Measurements from ENCODE around the gene MEI1. TPM values are rescaled to one million over a fixed set of nuclear protein-coding genes. Genes with fewer than 3 reads are reported as not detected.

Gene MEI1
- total RNA-seq, 1 donor from 2014 or later: 37.0 TPM

- intact Hi-C loops (cut with micrococcal nuclease): loop anchor here (5.0 kb wide), 2 partner anchors 52 to 83 kb away; partner anchors contain the start of genes MEI1 and SREBF2
These were observed 80.7 kb downstream of the MEI1 start for GRCh38 chr22:41779929-41780505.

GRCh38 chr22:41780746-41781505, 81.6 kb downstream of the MEI1 start:
- intact Hi-C loops (cut with micrococcal nuclease): loop anchor here (1.0 to 5.0 kb wide), 4 partner anchors 19 to 160 kb away; partner anchors contain the start of genes CCDC134, MEI1 and SREBF2

- intact Hi-C loops (cut with micrococcal nuclease): loop anchor here (1.0 to 5.0 kb wide), 4 partner anchors 19 to 160 kb away; partner anchors contain the start of genes CCDC134, MEI1 and SREBF2
These were observed 82.2 kb downstream of the MEI1 start for GRCh38 chr22:41781507-41781906.

- intact Hi-C loops (cut with micrococcal nuclease): loop anchor here (5.0 kb wide), 2 partner anchors 50 to 85 kb away; partner anchors contain the start of genes MEI1 and SREBF2
These were observed 83.0 kb downstream of the MEI1 start for GRCh38 chr22:41782316-41782715.

DNA sequence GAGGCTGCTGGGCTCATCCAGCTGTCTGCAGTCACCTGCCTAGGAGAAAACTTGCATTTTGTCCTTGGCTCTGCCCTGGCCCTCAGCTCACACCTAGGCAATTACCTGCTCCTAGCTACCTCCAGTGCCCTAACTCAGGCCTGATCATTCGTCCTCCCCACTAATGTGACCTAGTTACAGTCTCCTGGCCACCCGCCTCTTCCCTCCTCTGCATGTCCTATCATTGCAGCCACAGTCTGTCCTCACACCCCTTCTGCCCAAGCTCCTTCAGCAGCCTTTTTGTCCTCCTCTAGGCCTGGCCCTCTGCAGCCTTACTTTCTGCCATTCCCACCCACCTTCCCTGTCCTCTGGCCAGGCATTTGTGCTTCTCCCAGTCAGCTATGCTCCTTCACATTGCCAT, 83.4 kb downstream of the MEI1 start:
- intact Hi-C loops (cut with micrococcal nuclease): loop anchor here (5.0 kb wide), 2 partner anchors 50 to 85 kb away; partner anchors contain the start of genes MEI1 and SREBF2

DNA sequence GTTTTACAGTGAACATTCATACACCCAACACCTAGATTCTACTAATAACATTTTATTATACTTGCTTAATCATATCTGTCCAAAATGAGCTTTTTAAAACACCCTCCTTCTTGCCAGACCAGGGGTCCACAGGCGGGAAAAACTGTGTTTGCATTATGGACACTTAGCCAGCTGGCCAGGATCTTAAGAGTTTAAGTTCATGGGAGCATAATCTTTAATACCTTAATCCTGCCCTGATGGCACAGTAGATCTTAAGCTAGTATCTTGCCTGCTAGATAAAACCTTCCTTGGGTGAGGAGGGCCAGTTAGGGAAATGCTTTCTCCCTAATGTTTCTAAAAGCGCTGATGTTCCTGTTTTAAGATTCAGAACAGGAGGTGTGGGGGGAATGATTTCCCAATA, 88.0 kb downstream of the MEI1 start:
- intact Hi-C loops (cut with micrococcal nuclease): no loop called here

DNA sequence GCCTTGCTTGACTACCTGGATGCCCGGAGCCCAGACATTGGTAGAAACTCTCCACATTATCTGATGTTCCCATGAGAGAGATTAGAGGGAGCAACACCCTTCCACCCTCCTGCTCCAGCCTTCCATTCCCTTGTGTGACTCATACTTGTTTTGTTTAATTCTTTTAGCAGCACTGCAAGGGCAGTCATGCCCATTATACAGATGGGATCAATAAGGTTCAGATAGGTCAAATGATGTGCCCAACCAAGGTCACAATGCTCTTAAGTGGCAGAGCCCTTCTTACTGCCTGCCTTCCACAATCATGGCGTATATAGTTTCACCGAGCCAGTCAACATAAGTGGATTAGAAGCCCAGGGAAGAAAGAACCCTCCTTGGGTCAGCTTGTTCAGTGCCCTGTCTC, 94.6 kb downstream of the MEI1 start:
- intact Hi-C loops (cut with micrococcal nuclease): no loop called here

GRCh38 chr22:41798736-41799135, 99.4 kb downstream of the MEI1 start:
- intact Hi-C loops (cut with micrococcal nuclease): no loop called here

- intact Hi-C loops (cut with micrococcal nuclease): loop anchor here (1.0 to 5.0 kb wide), 2 partner anchors 18 to 112 kb away; partner anchors contain the start of gene SNU13
These were observed 100.4 kb downstream of the MEI1 start for GRCh38 chr22:41799486-41800347.

DNA sequence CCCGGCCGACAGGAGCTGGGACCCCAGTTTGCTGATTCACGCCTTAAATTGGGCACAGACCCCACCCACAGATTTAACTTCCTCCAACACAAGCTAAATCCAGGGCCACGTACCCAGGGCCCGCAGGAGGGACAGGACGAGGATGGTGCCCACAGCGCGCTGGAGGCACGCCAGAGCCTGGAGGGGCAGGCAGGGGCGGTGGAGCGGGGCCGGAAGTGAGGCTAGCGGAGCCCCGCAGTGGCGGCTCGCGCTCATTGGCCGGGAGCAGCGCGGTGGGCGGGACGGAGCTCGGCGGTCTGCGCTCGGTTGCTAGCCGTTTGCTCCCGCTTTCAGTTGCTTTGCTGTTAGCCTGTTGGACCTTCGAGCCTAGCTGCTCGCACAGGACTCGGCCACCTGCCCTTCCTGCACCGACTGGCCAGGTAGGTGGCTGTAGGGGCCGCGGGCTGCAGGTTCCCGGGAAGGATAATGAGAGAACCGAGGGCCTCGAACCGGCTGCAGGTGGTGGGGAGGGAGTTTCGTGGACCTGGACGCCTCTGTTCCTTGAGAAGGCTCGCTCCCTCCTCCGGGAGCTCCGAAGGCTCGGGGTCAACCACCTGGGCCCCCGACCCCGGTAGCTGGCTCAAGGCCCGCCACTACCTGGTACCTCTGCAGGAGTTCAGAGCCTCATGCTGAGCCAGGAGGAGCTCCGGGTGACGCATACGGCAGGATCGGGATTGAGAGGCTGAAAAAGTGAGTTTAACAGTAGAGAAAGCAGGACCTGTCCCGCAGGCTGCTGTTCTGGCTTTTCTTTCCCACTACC, 101.2 kb downstream of the MEI1 start, which contains the start of gene CCDC134:
CCDC134 (plus strand) TSS at position 332 of the 799 bp plus-strand sequence. CDS start 8,212 bp downstream, outside the sequence.
- intact Hi-C loops (cut with micrococcal nuclease): loop anchor here (1.0 to 5.0 kb wide), 2 partner anchors 19 to 113 kb away; partner anchors contain the start of gene SNU13

DNA sequence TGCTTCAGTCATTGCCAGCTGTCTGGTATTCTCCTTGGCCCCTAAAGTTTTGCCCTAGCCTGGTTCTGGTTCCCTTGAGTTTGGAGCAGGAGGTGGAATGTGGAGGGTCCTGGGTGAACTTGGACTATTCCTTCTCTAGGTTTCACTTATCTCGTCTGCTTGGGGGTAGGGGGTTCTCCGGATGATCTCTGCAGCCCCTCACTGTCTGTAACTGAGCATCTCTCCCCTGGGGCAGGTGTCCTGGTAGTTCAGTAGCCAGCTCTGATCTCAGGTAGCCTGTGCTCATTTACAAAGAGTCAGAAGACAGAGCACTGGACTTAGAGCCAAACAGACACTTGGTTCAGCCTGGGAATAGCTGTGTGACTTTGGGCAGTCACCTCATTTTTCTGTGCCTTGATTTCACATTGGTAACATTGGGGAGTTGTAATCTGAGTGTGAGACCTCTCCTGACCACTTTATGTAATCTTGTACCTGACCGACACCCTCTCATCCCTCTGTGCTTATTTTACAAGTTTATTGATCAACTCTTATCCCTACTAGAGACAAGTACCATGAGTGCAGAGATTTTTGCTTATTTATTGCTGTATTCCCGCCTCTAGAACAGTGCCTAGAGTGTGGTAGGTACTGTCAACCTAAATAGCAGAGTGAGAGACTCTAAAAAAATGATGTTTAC, 102.0 kb downstream of the MEI1 start:
- intact Hi-C loops (cut with micrococcal nuclease): loop anchor here (5.0 kb wide), 1 partner anchor 114 kb away; the partner anchor contains the start of gene SNU13

GRCh38 chr22:41801886-41802285, 102.6 kb downstream of the MEI1 start:
- intact Hi-C loops (cut with micrococcal nuclease): loop anchor here (5.0 kb wide), 1 partner anchor 115 kb away; the partner anchor contains the start of gene SNU13

- intact Hi-C loops (cut with micrococcal nuclease): no loop called here
These were observed 106.3 kb downstream of the MEI1 start for GRCh38 chr22:41805639-41806038.

GRCh38 chr22:41808400-41808799, 109.1 kb downstream of the MEI1 start:
- intact Hi-C loops (cut with micrococcal nuclease): no loop called here

GRCh38 chr22:41810022-41810421, 110.7 kb downstream of the MEI1 start:
- intact Hi-C loops (cut with micrococcal nuclease): no loop called here

- intact Hi-C loops (cut with micrococcal nuclease): no loop called here
These were observed 113.7 kb downstream of the MEI1 start for GRCh38 chr22:41812805-41813545.

GRCh38 chr22:41813726-41814410, 114.6 kb downstream of the MEI1 start:
- intact Hi-C loops (cut with micrococcal nuclease): no loop called here

GRCh38 chr22:41815716-41816115, 116.4 kb downstream of the MEI1 start:
- intact Hi-C loops (cut with micrococcal nuclease): no loop called here

All from T-helper 2 cell treated with Interferon-gamma antibody and Interleukin-4, amounts not matched to agents 100 ng/mL and 5 ng/mL, for 36 hours (primary cell).